Type B pancreatic cell (in vitro differentiated cells): ENCODE data around the gene ADAP1. TPM values are rescaled to one million over a fixed set of nuclear protein-coding genes. Genes with fewer than 3 reads are reported as not detected.
A peak's percentile ranks its signal among the peaks of the same experiment; 100 is the strongest.

Experiments
- DNase-seq: peaks from one replicate; pipeline ENCODE4 v3.0.0; 2021; ENCODE audit warnings: mixed read lengths; ENCODE audit not compliant: unreplicated experiment; ENCODE audit errors: extremely low spot score
- H3K27ac Mint-ChIP-seq: 2 replicates; pipeline ENCODE4 v1.8.0; 2021; ENCODE audit warnings: mild to moderate bottlenecking, mixed read lengths
- H3K27me3 Mint-ChIP-seq: 2 replicates; pipeline ENCODE4 v1.8.0; 2021; ENCODE audit warnings: mixed read lengths
- H3K36me3 Mint-ChIP-seq: 2 replicates; pipeline ENCODE4 v1.8.0; 2021; ENCODE audit warnings: mixed read lengths
- H3K4me1 Mint-ChIP-seq: one replicate; pipeline ENCODE4 v1.8.0; 2021; ENCODE audit warnings: mixed read lengths; ENCODE audit not compliant: unreplicated experiment
- H3K4me3 Mint-ChIP-seq: 2 replicates; pipeline ENCODE4 v1.8.0; 2021; ENCODE audit warnings: mild to moderate bottlenecking, mixed read lengths
- H3K9me3 Mint-ChIP-seq: 2 replicates; pipeline ENCODE4 v1.8.0; 2021; ENCODE audit warnings: mixed read lengths
- CTCF ChIP-seq: fragments of 200-600 bp; sonication (generic); conservative IDR thresholded peaks from 2 replicates; pipeline ENCODE4 v1.5.0; 2021; ENCODE audit warnings: antibody characterized with exemption, mild to moderate bottlenecking
- total RNA-seq: library from RNA; stranded (reverse); gene quantifications from 2 replicates; pipeline ENCODE4 v1.2.1, GENCODE V29; 2021; ENCODE audit warnings: low replicate concordance

Gene ADAP1
- total RNA-seq, 1 donor from 2014 or later, result 15.7 TPM

GRCh38 chr7:895451-896052, 58.9 kb downstream of the ADAP1 start:
- Mint-ChIP-seq H3K36me3 (peaks cover 10% of the 10 kb centered on the region), H3K9me3 (no peaks in the 10 kb centered on the region), H3K27me3 (no peaks in the 10 kb centered on the region), H3K4me1 (no peaks in the 10 kb centered on the region), H3K27ac (no peak overlapping the region), H3K4me3 (no peak overlapping the region)
- no peak for TF ChIP-seq CTCF
- no peak for DNase-seq

GRCh38 chr7:894927-895450, 59.5 kb downstream of the ADAP1 start:
- no peak for TF ChIP-seq CTCF
- Mint-ChIP-seq H3K9me3 (no peaks in the 10 kb centered on the region), H3K27me3 (no peaks in the 10 kb centered on the region), H3K36me3 (peaks cover 10% of the 10 kb centered on the region), H3K4me1 (no peaks in the 10 kb centered on the region), H3K4me3 (no peak overlapping the region), H3K27ac (no peak overlapping the region)
- no peak for DNase-seq

DNA sequence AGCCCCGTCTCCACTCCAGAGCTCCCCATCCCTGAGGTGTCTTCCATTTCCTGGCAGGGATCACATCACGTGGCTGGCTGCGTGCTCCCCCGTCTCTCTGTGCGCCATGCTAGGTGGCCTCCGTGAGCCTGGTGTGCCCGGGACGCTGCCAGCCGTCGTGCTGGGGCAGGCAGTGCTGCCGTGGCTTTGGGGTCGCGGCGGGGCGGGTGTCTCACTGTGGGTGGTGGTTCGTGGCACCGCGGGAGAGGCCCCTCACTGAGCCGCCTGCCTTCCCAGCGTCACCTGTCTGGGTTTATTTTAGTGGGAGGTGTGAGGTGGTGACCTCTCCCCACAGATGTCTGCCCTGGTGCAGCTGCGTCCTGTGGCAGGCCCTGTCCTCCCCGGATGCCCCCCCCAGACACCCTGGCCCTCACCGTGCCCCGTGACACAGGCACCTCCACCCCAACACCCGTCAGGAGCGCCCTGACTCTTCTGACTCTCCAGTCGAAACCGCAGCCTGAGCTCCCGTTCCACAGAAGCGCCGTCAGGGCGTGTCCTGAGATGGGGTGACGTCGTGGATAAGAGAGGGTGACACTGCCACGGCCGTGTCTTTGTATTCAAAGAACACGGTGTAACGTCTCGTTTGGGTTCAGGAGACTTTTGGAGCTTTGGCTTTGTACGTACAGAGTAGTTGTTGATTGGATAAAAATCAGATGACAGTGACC, 60.2 kb downstream of the ADAP1 start:
- DNase-seq, result no peak
- Mint-ChIP-seq H3K9me3 (no peaks in the 10 kb centered on the region), H3K36me3 (peaks cover 10% of the 10 kb centered on the region), H3K27ac (no peak overlapping the region), H3K4me1 (no peaks in the 10 kb centered on the region), H3K27me3 (no peaks in the 10 kb centered on the region), H3K4me3 (no peak overlapping the region)
- no peak for TF ChIP-seq CTCF

GRCh38 chr7:893686-894085, 60.8 kb downstream of the ADAP1 start:
- H3K36me3 Mint-ChIP-seq, result peaks cover 10% of the 10 kb centered on the region
- TF ChIP-seq CTCF, result no peak
- H3K9me3 Mint-ChIP-seq, result no peaks in the 10 kb centered on the region
- no peak overlapping the region for H3K4me3 Mint-ChIP-seq
- DNase-seq, result no peak
- no peaks in the 10 kb centered on the region for H3K4me1 Mint-ChIP-seq
- H3K27ac Mint-ChIP-seq, result no peak overlapping the region
- H3K27me3 Mint-ChIP-seq, result no peaks in the 10 kb centered on the region

GRCh38 chr7:892648-893593, 61.6 kb downstream of the ADAP1 start:
- H3K27me3 Mint-ChIP-seq, result no peaks in the 10 kb centered on the region
- H3K27ac Mint-ChIP-seq, result peak overlapping the region; percentile 29
- no peak for TF ChIP-seq CTCF
- H3K4me3 Mint-ChIP-seq, result no peak overlapping the region
- H3K36me3 Mint-ChIP-seq, result peaks cover 10% of the 10 kb centered on the region
- DNase-seq, result no peak
- no peaks in the 10 kb centered on the region for H3K4me1 Mint-ChIP-seq
- no peaks in the 10 kb centered on the region for H3K9me3 Mint-ChIP-seq
